Measurements from ENCODE around the gene SRRD. TPM values are rescaled to one million over a fixed set of nuclear protein-coding genes. Genes with fewer than 3 reads are reported as not detected.

The SRRD gene
- total and polyA plus RNA-seq, 2 of the 13 experiments (the other 11 are each of a cell fraction or from before 2014, with no cell fraction given) = 22.8 to 36.6 TPM

DNA sequence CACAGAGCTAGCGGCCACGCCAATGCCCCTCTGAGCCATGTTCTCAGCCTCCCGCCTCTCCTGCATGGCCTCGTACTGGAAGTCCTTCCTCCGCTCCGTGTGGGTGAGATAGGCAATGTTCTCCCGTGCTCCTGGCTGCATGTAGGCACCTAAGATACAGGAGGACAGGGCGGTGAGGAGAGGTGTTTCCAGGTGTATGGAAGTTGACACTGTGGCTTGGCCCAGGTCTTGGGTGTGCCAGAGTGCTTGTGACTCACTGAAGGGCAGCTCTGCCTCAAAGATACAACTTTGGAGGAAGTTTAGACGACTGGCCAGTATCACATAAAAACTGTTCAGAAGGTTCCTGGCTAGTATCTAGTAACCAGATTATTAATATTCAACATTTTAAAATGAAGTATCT is 8.5 kb downstream of the SRRD start:
- Histone ChIP-seq H3K9ac (ENCODE audit: insufficient read depth, low read depth, low read length) (no peak overlapping the region), H3K36me3 (replicated peaks in 1 of 2; ENCODE audit: control insufficient read depth in 1 of 2, insufficient read depth in 2 of 2, low read length in 2 of 2) (peaks cover 29 to 82% of the 10 kb centered on the region in 2 experiments), H3K9me3 (ENCODE audit: low read length) (no peaks in the 10 kb centered on the region), H3K4me3 (replicated peaks in 1 of 3; ENCODE audit: insufficient read depth in 1 of 3, low read depth in 2 of 3, low read length in 3 of 3) (no peak overlapping the region), H4K20me1 (ENCODE audit: insufficient read depth, low read length) (no peaks in the 10 kb centered on the region), H3K4me2 (ENCODE audit: low read depth, low read length) (no peak overlapping the region), H3K27me3 (ENCODE audit: control insufficient read depth in 1 of 2, insufficient read depth in 2 of 2, low read length in 2 of 2) (no peaks in the 10 kb centered on the region), H3K4me1 (ENCODE audit: insufficient read depth, low read length) (peaks cover 25% of the 10 kb centered on the region), H2AFZ (ENCODE audit: low read length) (no peak overlapping the region), H3K79me2 (ENCODE audit: insufficient read depth, low read length) (no peaks in the 10 kb centered on the region), H3K27ac (ENCODE audit: extremely low read length, insufficient read depth, low read length) (no peak overlapping the region)
- in situ Hi-C loops (cut with HindIII; ENCODE audit: extremely low pct_ligation_motif_present, low pct_unique_long_range_greater_than_20kb) = no loop called here
- ChIA-PET POLR2A (interaction anchor here (1.1 kb wide), 1 partner anchor 9 kb away, joined by 4 read pairs; the partner anchor contains the start of genes HPS4 and SRRD), CTCF (ENCODE audit: low intra/inter-chr PET ratio, low total read pairs) (no interaction called here)
- no peak for FAIRE-seq
- TF ChIP-seq GATAD2A (CRISPR knock-in tag; IDR thresholded peaks at IDR 0.05) (no peak), MAFF (IDR thresholded peaks at IDR 0.05; ENCODE audit: low read depth, low read length) (no peak), POLR2A (IDR thresholded peaks at IDR 0.05; ENCODE audit: insufficient read depth in 1 of 2, low read depth in 2 of 2, low read length in 2 of 2) (0 out of 4 replicates have a peak, but pooled peaks of 1 of the 2 experiments have one; percentile 35), PHF8 (CRISPR knock-in tag; IDR thresholded peaks at IDR 0.05) (no peak), HOXA3 (CRISPR knock-in tag; IDR thresholded peaks at IDR 0.05) (no peak), MED1 (CRISPR knock-in tag; IDR thresholded peaks at IDR 0.05) (no peak), ZNF282 (IDR thresholded peaks at IDR 0.05; ENCODE audit: partially characterized antibody) (no peak), NFKB2 (CRISPR knock-in tag; IDR thresholded peaks at IDR 0.05; ENCODE audit: borderline replicate concordance) (no peak), ZNF616 (CRISPR knock-in tag; IDR thresholded peaks at IDR 0.05; ENCODE audit: low read depth) (no peak), MTF2 (CRISPR knock-in tag; IDR thresholded peaks at IDR 0.05; ENCODE audit: borderline replicate concordance) (no peak), REL (CRISPR knock-in tag; conservative IDR thresholded peaks at IDR 0.05) (no peak), RBM22 (optimal IDR thresholded peaks at IDR 0.05; ENCODE audit: low read length) (peak; percentile 23)
- TF ChIP-seq, protein P1, sequence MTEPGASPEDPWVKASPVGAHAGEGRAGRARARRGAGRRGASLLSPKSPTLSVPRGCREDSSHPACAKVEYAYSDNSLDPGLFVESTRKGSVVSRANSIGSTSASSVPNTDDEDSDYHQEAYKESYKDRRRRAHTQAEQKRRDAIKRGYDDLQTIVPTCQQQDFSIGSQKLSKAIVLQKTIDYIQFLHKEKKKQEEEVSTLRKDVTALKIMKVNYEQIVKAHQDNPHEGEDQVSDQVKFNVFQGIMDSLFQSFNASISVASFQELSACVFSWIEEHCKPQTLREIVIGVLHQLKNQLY (CRISPR knock-in tag; IDR thresholded peaks at IDR 0.05) = no peak
- TF ChIP-seq, protein P2, sequence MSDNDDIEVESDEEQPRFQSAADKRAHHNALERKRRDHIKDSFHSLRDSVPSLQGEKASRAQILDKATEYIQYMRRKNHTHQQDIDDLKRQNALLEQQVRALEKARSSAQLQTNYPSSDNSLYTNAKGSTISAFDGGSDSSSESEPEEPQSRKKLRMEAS (IDR thresholded peaks at IDR 0.05) = no peak
- TF ChIP-seq, protein P3, sequence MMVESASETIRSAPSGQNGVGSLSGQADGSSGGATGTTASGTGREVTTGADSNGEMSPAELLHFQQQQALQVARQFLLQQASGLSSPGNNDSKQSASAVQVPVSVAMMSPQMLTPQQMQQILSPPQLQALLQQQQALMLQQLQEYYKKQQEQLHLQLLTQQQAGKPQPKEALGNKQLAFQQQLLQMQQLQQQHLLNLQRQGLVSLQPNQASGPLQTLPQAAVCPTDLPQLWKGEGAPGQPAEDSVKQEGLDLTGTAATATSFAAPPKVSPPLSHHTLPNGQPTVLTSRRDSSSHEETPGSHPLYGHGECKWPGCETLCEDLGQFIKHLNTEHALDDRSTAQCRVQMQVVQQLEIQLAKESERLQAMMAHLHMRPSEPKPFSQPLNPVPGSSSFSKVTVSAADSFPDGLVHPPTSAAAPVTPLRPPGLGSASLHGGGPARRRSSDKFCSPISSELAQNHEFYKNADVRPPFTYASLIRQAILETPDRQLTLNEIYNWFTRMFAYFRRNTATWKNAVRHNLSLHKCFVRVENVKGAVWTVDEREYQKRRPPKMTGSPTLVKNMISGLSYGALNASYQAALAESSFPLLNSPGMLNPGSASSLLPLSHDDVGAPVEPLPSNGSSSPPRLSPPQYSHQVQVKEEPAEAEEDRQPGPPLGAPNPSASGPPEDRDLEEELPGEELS (CRISPR knock-in tag; IDR thresholded peaks at IDR 0.05) = no peak
- TF ChIP-seq, protein P4, sequence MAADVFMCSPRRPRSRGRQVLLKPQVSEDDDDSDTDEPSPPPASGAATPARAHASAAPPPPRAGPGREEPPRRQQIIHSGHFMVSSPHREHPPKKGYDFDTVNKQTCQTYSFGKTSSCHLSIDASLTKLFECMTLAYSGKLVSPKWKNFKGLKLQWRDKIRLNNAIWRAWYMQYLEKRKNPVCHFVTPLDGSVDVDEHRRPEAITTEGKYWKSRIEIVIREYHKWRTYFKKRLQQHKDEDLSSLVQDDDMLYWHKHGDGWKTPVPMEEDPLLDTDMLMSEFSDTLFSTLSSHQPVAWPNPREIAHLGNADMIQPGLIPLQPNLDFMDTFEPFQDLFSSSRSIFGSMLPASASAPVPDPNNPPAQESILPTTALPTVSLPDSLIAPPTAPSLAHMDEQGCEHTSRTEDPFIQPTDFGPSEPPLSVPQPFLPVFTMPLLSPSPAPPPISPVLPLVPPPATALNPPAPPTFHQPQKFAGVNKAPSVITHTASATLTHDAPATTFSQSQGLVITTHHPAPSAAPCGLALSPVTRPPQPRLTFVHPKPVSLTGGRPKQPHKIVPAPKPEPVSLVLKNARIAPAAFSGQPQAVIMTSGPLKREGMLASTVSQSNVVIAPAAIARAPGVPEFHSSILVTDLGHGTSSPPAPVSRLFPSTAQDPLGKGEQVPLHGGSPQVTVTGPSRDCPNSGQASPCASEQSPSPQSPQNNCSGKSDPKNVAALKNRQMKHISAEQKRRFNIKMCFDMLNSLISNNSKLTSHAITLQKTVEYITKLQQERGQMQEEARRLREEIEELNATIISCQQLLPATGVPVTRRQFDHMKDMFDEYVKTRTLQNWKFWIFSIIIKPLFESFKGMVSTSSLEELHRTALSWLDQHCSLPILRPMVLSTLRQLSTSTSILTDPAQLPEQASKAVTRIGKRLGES (CRISPR knock-in tag; IDR thresholded peaks at IDR 0.05; ENCODE audit: borderline replicate concordance) = no peak
- TF ChIP-seq, protein P5, sequence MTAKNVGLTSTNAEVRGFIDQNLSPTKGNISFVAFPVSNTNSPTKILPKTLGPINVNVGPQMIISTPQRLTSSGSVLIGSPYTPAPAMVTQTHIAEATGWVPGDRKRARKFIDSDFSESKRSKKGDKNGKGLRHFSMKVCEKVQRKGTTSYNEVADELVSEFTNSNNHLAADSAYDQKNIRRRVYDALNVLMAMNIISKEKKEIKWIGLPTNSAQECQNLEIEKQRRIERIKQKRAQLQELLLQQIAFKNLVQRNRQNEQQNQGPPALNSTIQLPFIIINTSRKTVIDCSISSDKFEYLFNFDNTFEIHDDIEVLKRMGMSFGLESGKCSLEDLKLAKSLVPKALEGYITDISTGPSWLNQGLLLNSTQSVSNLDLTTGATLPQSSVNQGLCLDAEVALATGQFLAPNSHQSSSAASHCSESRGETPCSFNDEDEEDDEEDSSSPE (CRISPR knock-in tag; IDR thresholded peaks at IDR 0.05) = no peak
- intact Hi-C loops (cut with micrococcal nuclease; ENCODE audit: unreplicated experiment) = no loop called here
- WGBS (ENCODE audit: low lambda C conversion rate) = 96% methylated on average over 9 of the region's 9 CpGs
- BruUV-seq (replicated peaks) = no TSS peak
- ATAC-seq = no peak
- DNase-seq (ENCODE audit: low spot score) = no peak
